ENCODE data around the gene HNF1A. TPM values are rescaled to one million over a fixed set of nuclear protein-coding genes. Genes with fewer than 3 reads are reported as not detected.

HNF1A gene
- total RNA-seq, 1 experiment from 2014 or later: not detected

GRCh38 chr12:121033625-121034349 is 55.4 kb downstream of the HNF1A start:
- Mint-ChIP-seq H3K9me3 (ENCODE audit: unreplicated experiment) (no peaks in the 10 kb centered on the region), H3K4me1 (ENCODE audit: insufficient read depth, unreplicated experiment) (peaks cover 24% of the 10 kb centered on the region), H3K4me3 (ENCODE audit: unreplicated experiment) (peak overlapping the region; percentile 21), H3K27me3 (ENCODE audit: insufficient read depth, unreplicated experiment) (no peaks in the 10 kb centered on the region), H3K36me3 (ENCODE audit: insufficient read depth, unreplicated experiment) (no peaks in the 10 kb centered on the region), H3K27ac (ENCODE audit: low read depth, unreplicated experiment) (peak overlapping the region; percentile 16)
- POLR2A ChIA-PET: interaction anchor here (0.9 to 1.2 kb wide), 2 partner anchors 17 to 229 kb away, joined by 4 to 5 read pairs; partner anchors contain the start of gene C12orf43
- no TSS peak for BruUV-seq (replicated peaks)
- TF ChIP-seq CTCF (IDR thresholded peaks at IDR 0.05; ENCODE audit: unreplicated experiment): no peak
- peak; percentile 93 for DNase-seq (ENCODE audit: unreplicated experiment)
- intact Hi-C loops (cut with micrococcal nuclease): no loop called here
- CTCF ChIA-PET: interaction anchor here (0.5 to 1.1 kb wide), 5 partner anchors 8 to 604 kb away, joined by 3 to 5 read pairs (median 4); no protein-coding TSS in a partner anchor

GRCh38 chr12:121034616-121035305 is 56.4 kb downstream of the HNF1A start:
- H3K4me1 Mint-ChIP-seq (ENCODE audit: insufficient read depth, unreplicated experiment): peaks cover 24% of the 10 kb centered on the region
- ChIA-PET CTCF (interaction anchor here (0.5 to 0.6 kb wide), 2 partner anchors 22 to 121 kb away, joined by 3 to 5 read pairs; no protein-coding TSS in a partner anchor), POLR2A (interaction anchor here (1.2 kb wide), 1 partner anchor 18 kb away, joined by 4 read pairs; the partner anchor contains the start of gene C12orf43)
- H3K27me3 Mint-ChIP-seq (ENCODE audit: insufficient read depth, unreplicated experiment): no peaks in the 10 kb centered on the region
- no peaks in the 10 kb centered on the region for H3K9me3 Mint-ChIP-seq (ENCODE audit: unreplicated experiment)
- peak overlapping the region; percentile 21 for H3K4me3 Mint-ChIP-seq (ENCODE audit: unreplicated experiment)
- no TSS peak for BruUV-seq (replicated peaks)
- intact Hi-C loops (cut with micrococcal nuclease): no loop called here
- no peak for TF ChIP-seq CTCF (IDR thresholded peaks at IDR 0.05; ENCODE audit: unreplicated experiment)
- no peaks in the 10 kb centered on the region for H3K36me3 Mint-ChIP-seq (ENCODE audit: insufficient read depth, unreplicated experiment)
- no peak for DNase-seq (ENCODE audit: unreplicated experiment)
- peak overlapping the region; percentile 16 for H3K27ac Mint-ChIP-seq (ENCODE audit: low read depth, unreplicated experiment)

GRCh38 chr12:121036810-121037326 is 58.5 kb downstream of the HNF1A start:
- Mint-ChIP-seq H3K9me3 (ENCODE audit: unreplicated experiment) (no peaks in the 10 kb centered on the region), H3K36me3 (ENCODE audit: insufficient read depth, unreplicated experiment) (no peaks in the 10 kb centered on the region), H3K27me3 (ENCODE audit: insufficient read depth, unreplicated experiment) (no peaks in the 10 kb centered on the region), H3K4me1 (ENCODE audit: insufficient read depth, unreplicated experiment) (peaks cover 24% of the 10 kb centered on the region), H3K27ac (ENCODE audit: low read depth, unreplicated experiment) (no peak overlapping the region), H3K4me3 (ENCODE audit: unreplicated experiment) (no peak overlapping the region)
- DNase-seq (ENCODE audit: unreplicated experiment): peak; percentile 70
- TF ChIP-seq CTCF (IDR thresholded peaks at IDR 0.05; ENCODE audit: unreplicated experiment): no peak
- ChIA-PET CTCF (interaction anchor here (0.6 to 0.7 kb wide), 2 partner anchors 66 to 390 kb away, joined by 3 to 4 read pairs; no protein-coding TSS in a partner anchor), POLR2A (no interaction called here)
- no TSS peak for BruUV-seq (replicated peaks)
- intact Hi-C loops (cut with micrococcal nuclease): no loop called here

Measured in MCF 10A (cell line).